OCI-LY3 (cell line): Measurements from ENCODE around the gene ELANE.

ENCODE experiments used
- EZH2phosphoT487 ChIP-seq: fragments of 200-600 bp; shearing (Covaris generic); IDR thresholded peaks from 2 replicates; pipeline ENCODE4 v1.6.1; 2018; ENCODE audit warnings: antibody characterized with exemption, mixed run types, low read depth
- TF ChIP-seq, protein P1 (sequence below): fragments of 200-600, 300-600 bp; sonication (generic); IDR thresholded peaks from 2 replicates; pipeline ENCODE4 v1.5.1; 2014; ENCODE audit warnings: antibody characterized with exemption, low read length, low read depth

GRCh38 chr19:853014-853585 lies 997 bp downstream of the ELANE start:
- TF ChIP-seq, protein P1, sequence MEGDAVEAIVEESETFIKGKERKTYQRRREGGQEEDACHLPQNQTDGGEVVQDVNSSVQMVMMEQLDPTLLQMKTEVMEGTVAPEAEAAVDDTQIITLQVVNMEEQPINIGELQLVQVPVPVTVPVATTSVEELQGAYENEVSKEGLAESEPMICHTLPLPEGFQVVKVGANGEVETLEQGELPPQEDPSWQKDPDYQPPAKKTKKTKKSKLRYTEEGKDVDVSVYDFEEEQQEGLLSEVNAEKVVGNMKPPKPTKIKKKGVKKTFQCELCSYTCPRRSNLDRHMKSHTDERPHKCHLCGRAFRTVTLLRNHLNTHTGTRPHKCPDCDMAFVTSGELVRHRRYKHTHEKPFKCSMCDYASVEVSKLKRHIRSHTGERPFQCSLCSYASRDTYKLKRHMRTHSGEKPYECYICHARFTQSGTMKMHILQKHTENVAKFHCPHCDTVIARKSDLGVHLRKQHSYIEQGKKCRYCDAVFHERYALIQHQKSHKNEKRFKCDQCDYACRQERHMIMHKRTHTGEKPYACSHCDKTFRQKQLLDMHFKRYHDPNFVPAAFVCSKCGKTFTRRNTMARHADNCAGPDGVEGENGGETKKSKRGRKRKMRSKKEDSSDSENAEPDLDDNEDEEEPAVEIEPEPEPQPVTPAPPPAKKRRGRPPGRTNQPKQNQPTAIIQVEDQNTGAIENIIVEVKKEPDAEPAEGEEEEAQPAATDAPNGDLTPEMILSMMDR = no peak
- TF ChIP-seq EZH2phosphoT487 = no peak
